HG02852 (cell line): ENCODE measurements around the gene HAGH.
"Not testable (repeated sequence)": the region's sequence is repeated elsewhere in the genome, so short reads cannot be mapped to it uniquely, and the experiment has no call there.

Experiments used
- ATAC-seq: cut with Tn5 transposase; IDR thresholded peaks from one replicate; pipeline ENCODE4 v1.9.1; 2021; ENCODE audit warnings: mild to moderate bottlenecking, moderate library complexity; ENCODE audit not compliant: unreplicated experiment

Gene HAGH

DNA sequence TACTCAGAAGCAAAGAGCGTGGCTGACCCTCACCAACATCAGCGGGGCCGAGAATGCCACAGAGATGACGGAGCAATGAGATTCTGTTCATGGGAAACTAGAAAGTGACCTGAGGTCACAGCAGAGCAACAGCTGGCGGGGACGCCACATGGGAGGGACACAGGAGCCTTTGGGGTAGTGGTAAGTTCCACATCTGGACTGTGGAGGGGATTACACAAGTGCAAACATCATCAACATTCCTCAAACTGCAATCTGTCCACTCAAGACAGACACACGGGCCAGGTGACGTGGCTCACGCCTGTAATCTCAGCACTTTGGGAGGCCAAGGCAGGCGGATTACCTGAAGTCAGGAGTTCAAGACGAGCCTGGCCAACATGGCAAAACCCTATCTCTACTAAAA is 11.2 kb downstream of the HAGH start:
- no peak for ATAC-seq

DNA sequence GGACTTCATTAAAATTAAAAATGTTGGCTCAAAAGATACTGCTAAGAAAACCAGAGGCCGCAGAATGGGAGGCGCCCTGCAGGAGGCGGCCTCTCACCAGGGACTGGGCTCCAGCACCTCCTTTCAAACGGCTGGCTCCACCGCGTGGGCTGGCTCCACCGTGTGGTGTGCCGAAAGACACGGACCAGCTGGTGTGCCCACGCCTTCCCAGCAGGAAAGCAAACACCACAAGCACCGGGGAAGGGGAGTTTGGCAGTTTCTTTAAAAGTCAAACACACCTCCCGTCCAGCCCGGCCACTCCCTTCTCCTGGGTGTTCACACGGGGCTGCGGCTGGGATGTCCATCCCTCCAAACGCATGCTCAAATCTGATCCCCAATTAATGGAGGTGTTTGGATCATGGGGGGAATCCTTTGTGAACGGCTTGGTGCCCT is 13.9 kb downstream of the HAGH start:
- no peak for ATAC-seq

DNA sequence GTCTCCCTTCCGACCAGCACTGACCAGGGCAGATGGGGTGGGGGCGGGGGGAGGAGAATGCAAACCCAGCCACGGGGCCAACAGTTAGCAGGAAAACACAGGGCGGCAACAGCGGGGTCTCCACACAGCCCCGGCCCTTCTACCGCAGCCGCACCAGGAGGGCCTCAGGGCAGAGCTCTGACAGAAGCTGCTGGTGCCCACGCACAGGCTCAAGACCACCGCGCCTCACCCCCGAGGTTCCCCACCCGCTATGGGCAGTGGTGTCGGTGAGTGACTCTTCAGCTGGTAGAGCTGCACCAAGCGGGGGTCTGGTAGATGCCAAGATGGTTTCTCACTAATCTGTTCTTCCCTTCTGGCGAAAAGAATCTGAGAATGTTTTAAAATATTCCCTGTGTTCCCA is 16.1 kb downstream of the HAGH start:
- no peak for ATAC-seq

DNA sequence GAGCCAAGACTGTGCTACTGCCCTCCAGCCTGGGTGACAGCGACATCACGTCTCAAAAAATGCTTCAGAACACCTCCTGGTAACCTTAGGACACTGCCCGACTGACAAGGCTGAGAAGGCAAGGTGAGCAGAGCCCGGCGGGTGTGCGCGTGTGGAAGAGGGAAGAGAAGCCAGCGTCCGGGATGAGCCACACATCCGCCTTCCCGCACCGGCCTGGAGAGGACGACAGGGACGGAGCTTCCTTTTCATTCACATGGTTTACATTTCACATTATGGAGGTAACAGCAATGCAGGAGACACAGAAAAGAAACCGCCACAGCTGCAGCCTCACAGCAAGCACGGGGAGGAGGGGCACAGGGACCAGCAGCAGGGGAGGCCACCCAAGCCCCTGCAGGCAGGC is 16.5 kb downstream of the HAGH start:
- ATAC-seq, result no peak

DNA sequence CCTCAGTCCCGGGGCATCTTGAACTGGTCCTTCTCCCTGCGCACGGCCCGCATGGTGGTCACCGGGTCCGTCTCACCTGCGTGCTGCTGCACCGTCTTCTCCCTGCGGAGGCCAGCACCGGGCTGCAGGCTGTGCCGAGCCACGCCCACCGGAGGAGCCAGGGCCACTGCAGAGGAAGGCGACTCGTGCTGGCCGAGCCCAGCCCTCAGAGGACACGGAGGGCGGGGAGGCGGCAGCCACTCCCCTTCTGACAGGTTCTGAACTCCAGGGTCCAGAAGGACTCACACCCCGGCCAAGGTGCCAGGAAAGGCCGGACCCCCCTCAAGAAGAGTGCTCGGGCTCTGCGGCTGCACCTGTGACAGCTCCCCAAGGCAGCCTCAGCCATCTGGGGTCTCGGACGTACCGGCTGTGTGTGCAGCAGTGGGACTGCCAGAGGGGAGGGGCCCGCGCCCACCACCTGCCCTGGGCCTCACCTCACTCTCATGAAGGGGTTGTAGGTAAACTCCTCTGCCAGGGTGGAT is 17.3 kb downstream of the HAGH start:
- ATAC-seq, result no peak

DNA sequence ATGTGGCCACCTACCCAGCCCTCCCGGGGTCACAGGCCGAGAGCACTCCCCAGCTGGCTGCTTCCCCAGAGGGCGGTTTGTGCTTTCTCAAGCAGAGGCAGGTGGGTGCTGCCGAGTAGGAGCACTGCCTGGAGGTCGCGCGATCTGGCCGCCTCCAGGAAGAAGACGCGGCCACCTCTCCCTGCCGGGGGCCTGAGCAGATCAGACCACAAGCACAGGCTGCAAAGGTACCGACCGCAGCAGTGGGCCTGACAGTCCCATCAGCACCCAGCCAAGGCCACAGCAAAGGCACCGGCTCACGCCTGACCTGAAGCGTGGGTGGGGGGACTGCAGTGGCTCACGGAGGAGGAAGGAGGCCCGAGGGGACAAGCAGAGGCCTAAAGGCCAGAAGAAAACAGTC is 17.9 kb downstream of the HAGH start:
- ATAC-seq, result no peak

DNA sequence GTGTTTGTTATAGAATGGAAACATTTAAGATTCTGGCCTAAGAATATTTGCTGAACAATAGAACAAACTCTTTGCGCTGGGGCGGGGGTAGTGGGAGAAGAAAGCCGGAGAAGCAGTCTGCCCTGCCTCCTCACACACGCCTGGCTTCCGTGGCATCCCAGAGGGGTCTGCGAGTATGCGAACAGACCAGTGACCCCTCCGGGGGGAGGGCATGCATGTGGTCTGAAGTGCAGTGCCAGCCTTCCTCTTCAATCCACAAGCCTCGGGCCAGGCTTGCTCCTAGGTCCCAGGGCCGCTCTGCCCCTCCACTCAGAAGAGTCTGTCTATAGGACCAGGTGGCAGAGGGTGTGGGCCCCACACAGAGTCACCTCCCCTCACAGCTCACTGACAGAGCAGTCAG is 19.0 kb downstream of the HAGH start:
- no peak for ATAC-seq

DNA sequence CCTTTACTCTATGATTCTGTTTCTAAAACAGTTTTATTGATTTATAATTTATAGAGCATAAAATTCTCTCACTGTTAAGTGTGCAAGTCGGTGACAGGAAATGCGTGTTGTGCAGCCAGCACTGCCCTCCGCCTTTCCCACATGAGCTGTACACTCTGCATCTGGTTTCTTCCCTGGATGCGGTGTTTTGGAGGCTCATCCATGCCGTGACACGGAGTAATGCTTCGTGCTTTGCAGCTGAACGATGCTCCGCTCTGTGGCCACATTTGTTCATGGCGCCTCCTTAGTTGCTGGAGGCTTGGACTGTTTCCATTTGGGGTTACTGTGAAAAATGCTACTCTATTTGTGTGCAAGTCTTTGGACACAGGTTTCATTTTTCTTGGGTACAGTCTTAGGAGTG is 25.9 kb downstream of the HAGH start:
- ATAC-seq, result no peak

DNA sequence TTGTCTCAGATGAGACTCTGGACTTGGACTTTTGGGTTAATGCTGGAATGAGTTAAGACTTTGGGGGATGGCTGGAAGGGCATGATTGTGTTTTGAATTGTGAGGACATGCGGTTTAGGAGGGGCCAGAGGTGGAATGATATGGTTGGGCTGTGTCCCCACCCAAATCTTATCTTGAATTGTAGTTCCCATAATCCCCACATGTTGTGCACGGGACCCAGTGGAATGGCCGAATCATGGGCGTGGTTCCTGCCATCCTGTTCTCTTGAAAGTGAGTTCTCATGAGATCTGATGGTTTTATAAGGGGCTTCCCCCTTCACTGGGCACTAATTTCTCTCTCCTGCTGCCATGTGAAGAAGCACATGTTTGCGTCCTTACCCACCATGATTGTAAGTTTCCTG is 27.4 kb downstream of the HAGH start:
- not testable (repeated sequence) for ATAC-seq

DNA sequence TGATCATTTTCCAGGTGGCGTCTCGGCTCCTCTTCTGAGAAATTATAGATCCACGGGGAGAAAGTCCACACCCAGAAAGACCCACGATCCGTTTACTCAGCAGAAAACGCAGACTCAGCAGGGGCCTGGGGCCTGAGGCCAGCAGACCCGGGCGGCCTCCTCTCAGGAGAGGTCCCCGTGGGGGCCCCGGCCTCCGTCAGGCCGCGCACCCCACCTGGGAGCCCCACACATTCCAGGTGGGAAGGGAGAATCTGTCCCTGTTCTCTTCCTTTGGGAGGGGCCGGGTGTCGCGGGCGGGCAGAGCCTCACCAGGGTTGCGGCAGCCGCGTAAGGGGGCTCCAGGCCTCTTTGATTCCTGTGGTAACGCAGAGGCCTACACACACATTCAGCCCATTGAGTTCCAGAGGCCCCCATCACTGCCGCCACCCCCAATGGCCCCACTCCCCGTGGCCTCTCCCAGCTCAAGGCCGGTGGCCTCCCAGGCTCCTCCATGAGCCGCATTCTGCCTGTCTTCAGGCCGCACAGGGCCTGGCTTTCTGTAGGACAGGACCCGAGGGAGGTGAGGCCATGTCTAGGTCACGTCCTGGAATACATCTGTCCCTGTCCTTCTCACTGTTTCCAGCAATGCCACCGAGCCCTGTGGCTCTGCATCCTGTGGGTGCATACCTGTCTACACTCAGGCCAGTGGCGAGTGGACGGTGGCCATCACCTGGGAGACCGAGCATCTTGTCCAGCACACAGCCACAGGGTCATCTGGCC is 31.5 kb downstream of the HAGH start:
- no peak for ATAC-seq

DNA sequence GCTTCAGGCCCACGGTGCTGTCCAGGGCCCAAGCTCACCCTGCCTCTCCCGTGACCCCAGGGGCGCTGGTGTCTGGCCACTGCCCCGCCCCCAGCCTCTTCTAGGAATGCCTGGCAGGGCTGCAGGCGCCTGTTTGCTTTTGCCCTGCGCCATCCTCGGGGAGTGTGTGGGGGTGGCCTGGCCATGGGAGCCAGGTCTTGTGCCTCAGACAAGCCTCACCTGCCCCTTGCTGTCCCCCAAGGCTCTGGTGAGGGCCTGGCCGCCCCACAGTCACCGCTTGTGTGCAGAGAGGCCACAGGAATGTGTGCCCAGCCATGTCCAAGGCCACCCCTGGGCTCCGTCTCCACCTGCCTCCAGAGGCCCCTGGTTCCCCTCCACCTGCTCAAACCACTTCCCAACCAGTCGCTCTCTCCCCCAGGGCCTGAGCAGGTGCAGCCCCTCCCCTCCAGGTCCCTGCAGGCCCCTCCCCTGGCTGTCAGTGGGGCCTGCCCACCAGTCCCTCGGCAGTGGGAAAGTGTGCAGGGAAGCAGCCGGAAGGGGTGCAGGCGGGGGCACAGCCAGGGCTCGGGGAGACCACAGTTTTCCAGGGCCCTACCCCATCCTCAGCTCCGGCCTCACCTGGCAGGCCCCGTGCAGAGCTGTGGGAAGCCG is 32.3 kb downstream of the HAGH start:
- no peak for ATAC-seq

DNA sequence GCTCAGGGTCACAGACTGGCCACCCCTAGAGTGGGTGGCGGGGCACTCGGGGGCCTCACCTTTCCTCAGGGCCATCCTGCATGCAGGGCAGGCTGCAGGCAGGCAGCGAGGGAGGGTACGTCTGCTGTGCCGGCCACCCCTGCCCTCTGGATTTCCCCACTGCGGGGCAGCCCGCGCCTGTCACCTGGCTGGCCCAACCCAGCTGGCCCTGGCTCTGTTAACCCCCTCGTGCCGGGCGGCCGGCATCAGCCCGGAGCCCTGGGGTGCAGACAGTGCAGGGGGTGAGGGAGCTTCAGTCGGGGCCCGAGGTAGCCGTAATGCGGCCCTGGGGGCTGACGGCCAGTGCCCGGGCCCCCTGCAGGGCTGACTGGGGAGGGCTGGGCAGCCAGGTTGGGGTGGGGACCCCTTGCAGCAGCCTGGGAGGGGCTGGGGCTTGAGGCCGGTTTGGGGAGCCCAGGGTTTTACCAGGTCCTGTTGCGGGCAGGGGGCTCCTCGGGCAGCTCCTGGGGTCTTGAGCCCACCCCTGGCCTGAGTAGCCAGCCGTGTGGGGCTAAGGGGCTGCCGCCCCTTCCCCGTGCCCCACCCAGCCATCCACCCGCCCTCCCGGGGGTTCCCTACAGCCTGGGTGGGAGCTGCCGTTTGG is 32.9 kb downstream of the HAGH start, which contains the start of gene IGFALS:
Gene IGFALS (minus strand): TSS at position 128 of the 643 bp plus-strand sequence. CDS start 53 bp downstream, at position 75.
- ATAC-seq, result no peak

DNA sequence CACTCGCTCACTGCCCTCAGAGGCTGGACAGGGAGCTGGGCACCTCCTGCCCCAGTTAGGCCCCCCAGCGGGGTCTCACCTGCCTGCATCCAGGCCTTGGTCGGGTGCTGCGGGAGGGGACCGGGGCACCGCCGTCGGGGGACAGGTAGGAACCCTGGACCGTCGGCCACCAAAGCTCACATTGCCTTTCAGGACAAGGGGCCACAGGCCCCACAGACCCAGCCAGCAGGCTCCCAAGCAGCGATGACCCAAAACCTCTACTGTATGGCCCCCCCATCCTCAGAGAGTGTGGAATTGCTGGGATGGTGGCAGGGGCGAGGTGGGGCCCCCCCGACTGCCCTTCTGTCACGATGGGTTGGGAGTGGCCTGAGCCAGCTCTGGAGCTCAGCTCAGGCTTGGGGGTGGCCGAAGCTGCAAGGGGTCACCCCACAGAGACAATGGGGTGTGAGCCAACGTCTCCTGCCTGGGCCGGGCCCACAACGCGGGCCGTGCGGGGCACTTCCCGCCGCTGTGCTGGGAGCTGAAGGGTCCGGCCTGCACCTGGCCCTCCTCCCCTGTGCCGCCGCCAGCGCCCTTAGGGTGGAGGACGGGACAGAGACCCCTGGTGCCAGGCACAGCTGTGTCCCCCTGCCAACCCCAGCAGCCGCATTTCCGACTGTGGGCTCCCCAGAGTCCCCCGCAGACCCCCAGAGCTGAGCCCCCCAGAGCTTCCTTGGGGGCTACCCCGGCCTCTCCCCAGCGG is 33.6 kb downstream of the HAGH start:
- no peak for ATAC-seq

DNA sequence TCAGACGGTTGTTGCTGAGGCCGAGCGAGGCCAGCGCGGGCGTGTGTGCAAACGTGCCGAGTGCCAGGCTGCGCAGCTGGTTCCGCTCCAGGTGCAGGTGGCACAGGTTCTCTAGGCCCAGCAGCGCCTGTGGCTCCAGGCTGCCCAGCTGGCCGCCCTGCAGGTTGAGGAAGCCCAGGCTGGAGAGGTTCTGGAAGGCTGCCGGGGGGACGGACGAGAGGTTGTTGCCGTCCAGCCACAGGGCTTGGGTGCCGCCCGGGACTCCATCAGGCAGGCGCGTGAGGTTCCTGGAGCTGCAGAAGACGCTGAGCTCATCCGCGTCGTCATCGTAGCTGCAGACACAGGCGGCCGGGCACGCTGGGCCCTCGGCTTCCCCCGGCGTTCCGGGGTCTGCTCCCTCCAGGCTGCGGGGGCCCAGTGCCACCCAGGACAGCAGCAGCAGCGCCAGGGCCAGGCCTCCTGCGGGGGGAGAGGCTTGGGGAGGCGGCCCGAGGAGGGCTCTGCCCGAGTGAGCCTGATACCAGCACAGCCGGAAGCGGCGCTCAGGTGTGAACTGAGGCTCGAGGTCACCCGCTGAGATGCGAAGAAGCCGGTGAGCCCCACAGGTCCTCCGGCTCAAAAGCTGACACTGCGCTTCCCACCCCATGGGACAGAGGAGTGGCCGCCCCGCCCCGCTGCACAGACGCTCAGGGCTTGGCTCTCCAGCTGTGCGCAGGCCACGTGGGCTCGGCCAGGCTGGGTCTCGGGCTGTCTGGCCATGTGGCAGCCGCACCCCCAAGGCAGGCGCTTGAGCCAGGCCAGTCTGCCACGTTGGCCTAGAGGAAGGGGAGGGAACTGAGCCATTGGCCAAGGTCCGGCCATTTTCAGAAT is 34.4 kb downstream of the HAGH start:
- ATAC-seq, result no peak

DNA sequence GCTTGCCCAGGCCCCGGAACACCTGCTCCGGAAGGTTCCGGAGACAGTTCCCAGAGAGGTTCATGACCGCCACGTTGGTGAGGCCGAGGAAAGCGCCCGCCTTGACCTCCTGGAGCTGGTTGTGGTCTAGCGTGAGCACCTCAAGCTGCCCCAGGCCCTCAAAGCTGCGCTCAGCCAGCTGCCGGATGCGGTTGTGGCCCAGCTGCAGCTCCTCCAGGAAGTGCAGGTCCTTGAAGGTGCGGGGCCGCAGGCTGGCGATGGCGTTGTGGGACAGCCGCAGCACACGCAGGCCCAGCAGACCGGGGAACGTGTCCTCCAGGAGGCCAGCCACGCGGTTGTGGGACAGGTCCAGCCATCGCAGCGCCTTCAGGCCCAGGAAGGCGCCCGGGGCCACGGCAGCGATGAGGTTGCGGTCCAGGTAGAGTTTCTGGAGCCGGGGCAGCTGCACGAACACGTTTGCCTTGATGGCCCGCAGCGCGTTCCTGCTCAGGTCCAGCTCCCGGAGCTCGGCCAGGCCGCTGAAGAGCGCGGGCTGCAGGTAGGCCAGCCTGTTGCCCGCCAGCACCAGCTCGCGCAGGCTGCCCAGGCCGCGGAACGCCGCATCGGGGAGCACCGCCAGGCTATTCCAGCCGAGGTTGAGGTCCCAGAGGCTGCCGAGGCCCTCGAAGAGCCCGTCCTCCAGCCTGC is 35.2 kb downstream of the HAGH start:
- ATAC-seq, result no peak

DNA sequence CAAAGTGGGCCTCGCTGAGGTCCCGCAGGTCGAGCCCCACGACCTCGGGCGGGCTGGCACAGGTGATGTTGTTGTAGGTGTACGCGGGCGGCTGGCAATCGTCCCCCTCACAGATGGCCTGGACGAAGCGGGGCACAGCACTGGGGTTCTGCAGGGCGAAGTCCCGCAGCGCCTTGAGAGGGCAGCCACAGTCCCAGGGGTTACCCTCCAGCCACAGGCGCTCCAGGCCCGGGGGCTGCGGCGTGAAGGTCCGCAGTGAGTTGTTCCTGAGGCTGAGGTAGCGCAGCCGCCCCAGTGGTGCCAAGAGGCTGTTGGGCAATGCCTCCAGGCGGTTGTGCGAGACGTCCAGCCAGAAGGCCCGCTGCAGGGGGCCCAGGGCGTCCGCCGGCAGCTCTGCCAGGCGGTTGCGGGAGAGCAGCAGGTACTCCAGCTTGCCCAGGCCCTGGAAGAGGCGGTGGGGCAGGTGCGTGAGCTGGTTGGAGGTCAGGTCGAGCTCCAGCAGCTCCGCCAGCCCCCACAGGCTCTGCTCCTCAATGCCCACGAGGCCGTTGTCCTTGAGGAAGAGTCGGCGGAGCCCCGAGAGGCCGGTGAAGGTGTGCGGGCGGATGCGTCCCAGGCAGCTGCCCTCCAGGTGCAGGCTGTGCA is 35.9 kb downstream of the HAGH start:
- no peak for ATAC-seq

DNA sequence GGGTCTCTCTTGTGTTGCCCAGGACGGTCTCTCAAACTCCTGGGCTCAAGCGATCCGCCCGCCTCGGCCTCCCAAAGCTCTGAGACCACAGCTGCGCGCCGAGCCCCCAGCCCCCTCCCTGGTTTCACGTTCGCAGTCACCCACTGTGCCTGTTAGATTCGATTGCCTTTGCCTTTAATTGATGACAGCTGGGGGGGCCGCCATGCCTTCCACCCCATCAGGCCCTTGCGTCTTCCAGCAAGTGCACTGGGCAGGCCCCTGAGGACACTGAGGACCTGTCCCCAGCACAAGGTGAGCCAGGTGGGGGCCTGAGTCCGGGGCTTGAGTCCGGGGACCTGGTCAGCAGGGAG is 36.4 kb downstream of the HAGH start:
- no peak for ATAC-seq

DNA sequence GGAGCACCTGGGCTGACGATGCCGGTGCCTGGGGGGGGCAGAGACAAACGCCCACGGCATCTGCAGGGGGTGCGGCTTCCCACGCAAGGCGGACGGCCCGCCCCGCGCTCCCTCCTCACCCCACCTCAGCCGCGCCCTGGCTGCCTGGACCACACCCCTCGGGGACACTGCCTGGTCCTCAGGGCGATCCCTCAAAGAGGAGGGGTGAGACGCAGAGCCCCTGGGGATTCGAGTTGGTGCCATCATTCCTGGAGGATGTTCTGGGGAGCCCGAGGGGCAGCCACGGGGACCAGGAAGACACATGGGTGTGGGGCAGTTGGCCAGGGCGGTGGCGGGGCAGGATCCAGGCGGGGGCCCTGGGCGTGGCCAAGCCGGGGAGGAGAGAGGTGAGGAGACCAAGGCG is 37.0 kb downstream of the HAGH start:
- ATAC-seq, result no peak

DNA sequence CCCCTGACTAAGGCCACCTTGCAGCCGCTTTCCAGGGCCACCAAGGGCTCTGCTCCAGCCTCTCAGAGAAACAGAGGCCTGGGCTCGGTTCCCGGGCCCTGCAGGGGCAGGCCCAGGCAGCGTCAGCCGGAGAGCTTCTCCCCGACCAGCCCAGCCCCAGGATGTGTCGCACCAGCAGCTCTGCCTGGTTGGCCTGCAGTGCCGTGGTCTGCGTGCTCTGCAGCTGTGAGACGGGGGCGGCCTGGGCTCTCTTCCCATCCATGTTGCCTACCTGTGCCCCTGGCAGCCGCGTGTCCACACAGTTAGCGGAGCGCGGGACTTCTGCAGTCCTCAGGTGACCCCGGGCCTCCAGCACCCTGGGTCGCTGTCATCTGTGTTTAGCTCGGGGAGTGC is 37.9 kb downstream of the HAGH start:
- no peak for ATAC-seq
